GM13977 (cell line): ENCODE results near the gene SUSD2.

Experiments used
- DNase-seq: peaks from one replicate; pipeline ENCODE4 v3.0.0; 2012; ENCODE audit warnings: low spot score
- in situ Hi-C: fragments of 300-500 bp; cut with MboI; formaldehyde crosslinking; loops from one replicate; pipeline ENCODE4 v1.12.0; 2022; ENCODE audit warnings: low sequenced_read_pairs, low pct_unique_long_range_greater_than_20kb, mixed read lengths, inconsistent platforms; ENCODE audit not compliant: unreplicated experiment
- TF ChIP-seq, protein P1 (sequence below): IDR thresholded peaks from 2 replicates; pipeline ENCODE4 v1.5.1; 2012; ENCODE audit warnings: mild to moderate bottlenecking, control low read depth; ENCODE audit not compliant: insufficient read depth; ENCODE audit errors: extremely low read depth, missing control alignments

The SUSD2 gene

DNA sequence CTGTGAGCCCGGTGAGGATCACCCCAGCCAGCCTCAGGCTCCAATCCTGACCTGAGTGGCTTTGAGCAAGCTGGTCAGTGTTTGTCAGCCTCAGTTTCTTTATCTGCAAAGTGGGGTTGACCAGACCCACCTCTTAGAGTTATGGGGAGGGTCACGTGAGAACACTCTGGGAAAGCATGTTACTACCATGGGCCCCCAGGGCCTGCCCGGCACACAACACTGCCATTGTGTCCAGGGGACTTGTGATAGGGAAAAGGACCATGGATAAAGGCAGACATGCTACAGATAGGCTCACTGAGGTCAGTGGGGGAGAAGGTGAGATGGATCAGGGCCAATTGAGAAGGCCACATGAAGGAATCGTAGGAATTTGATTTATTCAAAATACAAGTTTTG, 32.1 kb upstream of the SUSD2 start:
- TF ChIP-seq, protein P1, sequence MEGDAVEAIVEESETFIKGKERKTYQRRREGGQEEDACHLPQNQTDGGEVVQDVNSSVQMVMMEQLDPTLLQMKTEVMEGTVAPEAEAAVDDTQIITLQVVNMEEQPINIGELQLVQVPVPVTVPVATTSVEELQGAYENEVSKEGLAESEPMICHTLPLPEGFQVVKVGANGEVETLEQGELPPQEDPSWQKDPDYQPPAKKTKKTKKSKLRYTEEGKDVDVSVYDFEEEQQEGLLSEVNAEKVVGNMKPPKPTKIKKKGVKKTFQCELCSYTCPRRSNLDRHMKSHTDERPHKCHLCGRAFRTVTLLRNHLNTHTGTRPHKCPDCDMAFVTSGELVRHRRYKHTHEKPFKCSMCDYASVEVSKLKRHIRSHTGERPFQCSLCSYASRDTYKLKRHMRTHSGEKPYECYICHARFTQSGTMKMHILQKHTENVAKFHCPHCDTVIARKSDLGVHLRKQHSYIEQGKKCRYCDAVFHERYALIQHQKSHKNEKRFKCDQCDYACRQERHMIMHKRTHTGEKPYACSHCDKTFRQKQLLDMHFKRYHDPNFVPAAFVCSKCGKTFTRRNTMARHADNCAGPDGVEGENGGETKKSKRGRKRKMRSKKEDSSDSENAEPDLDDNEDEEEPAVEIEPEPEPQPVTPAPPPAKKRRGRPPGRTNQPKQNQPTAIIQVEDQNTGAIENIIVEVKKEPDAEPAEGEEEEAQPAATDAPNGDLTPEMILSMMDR, result no peak
- DNase-seq, result no peak
- in situ Hi-C loops, result no loop called here

DNA sequence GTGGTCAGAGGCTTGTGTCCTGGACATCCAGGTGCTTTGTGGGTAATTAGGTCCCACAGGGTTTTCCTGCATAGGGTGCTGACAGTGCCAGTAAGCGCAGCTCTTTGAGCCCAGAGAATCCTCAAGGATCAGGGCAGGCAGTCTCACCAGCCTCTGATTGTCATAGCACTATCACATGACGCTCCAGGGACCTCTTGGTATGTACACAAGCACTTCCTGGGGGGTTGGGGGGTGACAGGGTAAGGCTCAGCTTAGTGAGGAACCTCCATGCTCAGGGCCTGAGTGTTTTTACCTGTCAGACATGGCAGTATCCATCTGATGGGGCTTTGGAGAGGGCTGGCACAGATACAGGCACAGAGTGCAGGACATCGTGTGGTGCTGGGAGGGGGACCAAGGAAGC, 27.9 kb upstream of the SUSD2 start:
- TF ChIP-seq, protein P1, result no peak

DNA sequence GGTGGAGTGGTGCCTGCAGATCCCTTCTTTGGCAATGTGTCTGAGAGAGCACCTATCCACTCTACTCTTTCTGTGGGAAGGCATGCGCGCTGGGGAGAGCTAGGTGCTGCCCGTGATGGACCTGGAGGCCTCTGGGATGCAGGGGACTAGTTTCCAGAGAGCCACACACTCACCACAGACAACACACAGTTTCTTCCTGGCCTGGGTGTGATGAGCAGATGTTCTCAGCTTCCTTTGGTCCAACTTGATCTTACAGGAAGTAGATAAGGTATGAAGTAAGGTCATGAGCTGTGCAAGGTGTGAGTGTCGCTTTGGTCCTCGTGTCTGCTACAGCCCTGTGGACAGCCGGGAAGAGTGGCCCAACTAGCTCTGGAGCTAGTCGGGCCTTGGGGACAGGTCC, 27.3 kb upstream of the SUSD2 start:
- DNase-seq, result no peak
- in situ Hi-C loops, result no loop called here
- TF ChIP-seq, protein P1, result no peak

More for the DNA sequence above, 27.9 kb upstream of the SUSD2 start:
- in situ Hi-C loops, result no loop called here
- DNase-seq, result no peak

DNA sequence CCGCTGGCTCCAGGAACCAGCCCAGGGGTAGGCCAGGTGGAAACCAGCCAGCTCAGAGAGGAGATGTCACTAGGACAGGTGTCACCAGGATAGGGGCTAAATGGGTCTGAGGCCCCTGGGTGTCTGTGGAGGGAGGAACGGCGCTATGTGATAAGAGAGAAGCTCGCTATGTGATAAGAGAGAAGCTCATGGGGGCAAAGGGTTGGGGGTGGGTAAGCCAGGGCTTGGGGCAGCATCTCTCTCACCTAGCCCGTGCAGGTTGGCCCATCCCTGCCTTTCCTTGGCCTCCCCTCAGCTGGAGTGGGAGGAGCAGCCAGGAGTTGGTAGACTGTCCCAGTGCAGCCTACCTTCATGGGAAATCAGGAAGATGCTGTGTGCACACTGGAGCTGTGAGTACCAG, 26.5 kb upstream of the SUSD2 start:
- in situ Hi-C loops, result no loop called here
- TF ChIP-seq, protein P1, result no peak
- DNase-seq, result no peak

- DNase-seq, result peak; percentile 81
- in situ Hi-C loops, result no loop called here
- TF ChIP-seq, protein P1, result peak; percentile 55
These were observed 25.6 kb upstream of the SUSD2 start for GRCh38 chr22:24155627-24156140.

- in situ Hi-C loops, result no loop called here
- peak; percentile 85 for DNase-seq
- TF ChIP-seq, protein P1, result no peak
These were observed 25.0 kb upstream of the SUSD2 start for GRCh38 chr22:24156141-24156912.
